ENCODE data around the gene DDX51.

The DDX51 gene

GRCh38 chr12:132110677-132111076 lies 33.4 kb downstream of the DDX51 start:
- Histone ChIP-seq H3K4me3 (ENCODE audit: low read depth, low read length) (no peak overlapping the region), H3K36me3 (peaks cover 35% of the 10 kb centered on the region), H3K9me3 (ENCODE audit: severe bottlenecking) (no peaks in the 10 kb centered on the region), H3K27me3 (ENCODE audit: insufficient read depth, low read depth, severe bottlenecking) (no peaks in the 10 kb centered on the region), H3K27ac (no peak overlapping the region)
- TF ChIP-seq, protein P1, sequence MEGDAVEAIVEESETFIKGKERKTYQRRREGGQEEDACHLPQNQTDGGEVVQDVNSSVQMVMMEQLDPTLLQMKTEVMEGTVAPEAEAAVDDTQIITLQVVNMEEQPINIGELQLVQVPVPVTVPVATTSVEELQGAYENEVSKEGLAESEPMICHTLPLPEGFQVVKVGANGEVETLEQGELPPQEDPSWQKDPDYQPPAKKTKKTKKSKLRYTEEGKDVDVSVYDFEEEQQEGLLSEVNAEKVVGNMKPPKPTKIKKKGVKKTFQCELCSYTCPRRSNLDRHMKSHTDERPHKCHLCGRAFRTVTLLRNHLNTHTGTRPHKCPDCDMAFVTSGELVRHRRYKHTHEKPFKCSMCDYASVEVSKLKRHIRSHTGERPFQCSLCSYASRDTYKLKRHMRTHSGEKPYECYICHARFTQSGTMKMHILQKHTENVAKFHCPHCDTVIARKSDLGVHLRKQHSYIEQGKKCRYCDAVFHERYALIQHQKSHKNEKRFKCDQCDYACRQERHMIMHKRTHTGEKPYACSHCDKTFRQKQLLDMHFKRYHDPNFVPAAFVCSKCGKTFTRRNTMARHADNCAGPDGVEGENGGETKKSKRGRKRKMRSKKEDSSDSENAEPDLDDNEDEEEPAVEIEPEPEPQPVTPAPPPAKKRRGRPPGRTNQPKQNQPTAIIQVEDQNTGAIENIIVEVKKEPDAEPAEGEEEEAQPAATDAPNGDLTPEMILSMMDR (IDR thresholded peaks at IDR 0.05; ENCODE audit: low read depth, low read length): no peak
- no peak for DNase-seq

DNA sequence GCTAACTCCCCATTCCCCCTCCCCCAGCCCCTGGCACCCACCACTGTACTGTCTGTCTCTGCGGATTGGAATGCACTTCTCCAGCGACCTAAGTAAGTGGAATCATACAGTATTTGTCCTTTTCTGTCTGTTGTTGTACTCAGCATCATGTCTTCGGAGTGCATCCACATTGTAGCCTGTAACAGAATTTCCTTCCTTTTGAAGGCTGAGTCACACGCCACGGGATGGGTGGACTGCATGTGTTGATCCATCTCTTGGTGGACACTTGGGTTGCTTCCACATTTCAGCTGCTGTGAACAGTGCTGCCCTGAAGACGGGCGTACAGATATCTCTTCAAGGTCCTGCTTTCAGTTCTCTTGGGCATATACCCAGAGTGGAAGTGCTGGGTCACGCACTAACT lies 34.4 kb downstream of the DDX51 start:
- TF ChIP-seq, protein P1 (IDR thresholded peaks at IDR 0.05; ENCODE audit: low read depth, low read length): no peak
- DNase-seq: no peak
- H3K4me3 ChIP-seq (ENCODE audit: low read depth, low read length): no peak overlapping the region
- H3K36me3 ChIP-seq: peaks cover 35% of the 10 kb centered on the region
- no peaks in the 10 kb centered on the region for H3K9me3 ChIP-seq (ENCODE audit: severe bottlenecking)
- no peaks in the 10 kb centered on the region for H3K27me3 ChIP-seq (ENCODE audit: insufficient read depth, low read depth, severe bottlenecking)
- no peak overlapping the region for H3K27ac ChIP-seq

- H3K27ac ChIP-seq: no peak overlapping the region
- no peaks in the 10 kb centered on the region for H3K27me3 ChIP-seq (ENCODE audit: insufficient read depth, low read depth, severe bottlenecking)
- no peak for DNase-seq
- no peak overlapping the region for H3K4me3 ChIP-seq (ENCODE audit: low read depth, low read length)
- H3K9me3 ChIP-seq (ENCODE audit: severe bottlenecking): no peaks in the 10 kb centered on the region
- H3K36me3 ChIP-seq: peaks cover 27% of the 10 kb centered on the region
- TF ChIP-seq, protein P1 (IDR thresholded peaks at IDR 0.05; ENCODE audit: low read depth, low read length): no peak
Measured at GRCh38 chr12:132108211-132108832, 35.8 kb downstream of the DDX51 start.

DNA sequence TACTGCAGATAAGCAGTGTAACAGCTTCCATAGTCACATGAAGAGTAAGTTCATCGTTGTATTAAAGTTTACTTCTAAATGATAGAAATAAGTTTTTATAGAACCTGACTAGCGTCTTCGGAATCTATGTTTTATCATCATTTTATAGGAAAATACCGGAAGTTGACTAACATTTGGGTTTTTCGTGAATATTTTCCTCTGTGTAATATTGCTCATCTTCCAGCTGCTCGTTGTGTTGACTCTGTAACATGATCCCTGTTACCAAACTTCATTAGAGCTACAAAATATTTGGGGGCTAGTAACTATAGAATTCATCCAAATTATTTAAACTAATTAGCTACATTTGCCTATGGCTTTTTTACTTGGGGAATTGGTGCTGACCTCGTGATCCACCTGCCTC lies 37.2 kb downstream of the DDX51 start:
- TF ChIP-seq, protein P1 (IDR thresholded peaks at IDR 0.05; ENCODE audit: low read depth, low read length): no peak
- no peak overlapping the region for H3K27ac ChIP-seq
- H3K9me3 ChIP-seq (ENCODE audit: severe bottlenecking): no peaks in the 10 kb centered on the region
- no peaks in the 10 kb centered on the region for H3K27me3 ChIP-seq (ENCODE audit: insufficient read depth, low read depth, severe bottlenecking)
- no peak overlapping the region for H3K4me3 ChIP-seq (ENCODE audit: low read depth, low read length)
- no peak for DNase-seq
- H3K36me3 ChIP-seq: peaks cover 22% of the 10 kb centered on the region

DNA sequence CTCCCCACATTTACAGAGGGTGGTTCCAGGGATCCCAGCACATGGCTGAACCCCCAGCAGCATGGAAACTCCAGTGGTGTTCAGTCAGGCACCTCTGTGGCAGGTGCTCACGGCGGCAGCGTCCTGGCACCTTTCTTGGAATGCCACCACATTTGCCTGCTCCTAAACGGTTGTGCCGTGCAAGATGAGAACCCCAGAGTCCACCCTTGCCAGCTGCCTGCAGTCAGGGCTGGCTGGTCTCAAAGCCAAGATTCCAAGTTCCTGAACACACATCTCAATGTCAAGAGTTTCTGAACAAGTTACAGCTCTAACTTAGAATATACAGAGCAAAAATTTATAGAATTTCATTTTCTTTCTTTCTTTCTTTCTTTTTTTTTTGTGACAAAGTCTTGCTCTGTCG lies 38.7 kb downstream of the DDX51 start:
- H3K27me3 ChIP-seq (ENCODE audit: insufficient read depth, low read depth, severe bottlenecking): no peaks in the 10 kb centered on the region
- peaks cover 19% of the 10 kb centered on the region for H3K36me3 ChIP-seq
- H3K27ac ChIP-seq: no peak overlapping the region
- H3K4me3 ChIP-seq (ENCODE audit: low read depth, low read length): no peak overlapping the region
- no peaks in the 10 kb centered on the region for H3K9me3 ChIP-seq (ENCODE audit: severe bottlenecking)
- DNase-seq: no peak
- TF ChIP-seq, protein P1 (IDR thresholded peaks at IDR 0.05; ENCODE audit: low read depth, low read length): no peak
